Neural cell (in vitro differentiated cells): ENCODE results near the gene STX4. TPM values are rescaled to one million over a fixed set of nuclear protein-coding genes. Genes with fewer than 3 reads are reported as not detected.
"Not testable (repeated sequence)": the region's sequence is repeated elsewhere in the genome, so short reads cannot be mapped to it uniquely, and the experiment has no call there.

Experiments
- H2AFZ ChIP-seq: fragments of 200-600, 300-800 bp; sonication (generic), shearing (Covaris generic); 2 replicates; pipeline ENCODE4 v1.6.0; 2014; ENCODE audit warnings: low read depth, mild to moderate bottlenecking, antibody characterized with exemption, low read length, moderate library complexity
- H3F3A ChIP-seq: fragments of 200-600 bp; shearing (Covaris generic); 2 replicates; pipeline ENCODE4 v1.6.1; 2016; ENCODE audit warnings: mild to moderate bottlenecking, moderate library complexity, mixed read lengths, antibody characterized with exemption, low read length; ENCODE audit not compliant: insufficient read depth, poor library complexity, severe bottlenecking
- H3K27ac ChIP-seq: fragments of 200-600, 300-800 bp; sonication (generic), shearing (Covaris generic); 2 replicates; pipeline ENCODE4 v1.5.1; 2014; ENCODE audit warnings: mild to moderate bottlenecking, low read length, moderate library complexity
- H3K27me3 ChIP-seq: fragments of 300-800, 200-600 bp; sonication (generic), shearing (Covaris generic); 2 replicates; pipeline ENCODE4 v1.6.0; 2014; ENCODE audit warnings: mild to moderate bottlenecking, low read depth, low read length, moderate library complexity; ENCODE audit not compliant: insufficient read depth
- H3K36me3 ChIP-seq: fragments of 300-800, 200-600 bp; sonication (generic), shearing (Covaris generic); 2 replicates; pipeline ENCODE4 v1.5.1; 2014; ENCODE audit warnings: mild to moderate bottlenecking, antibody characterized with exemption, low read length, moderate library complexity; ENCODE audit not compliant: insufficient read depth
- H3K4me2 ChIP-seq: fragments of 300-800, 200-600 bp; sonication (generic), shearing (Covaris generic); 2 replicates; pipeline ENCODE4 v1.6.0; 2014; ENCODE audit warnings: mild to moderate bottlenecking, low read length
- H3K4me3 ChIP-seq: fragments of 300-800, 200-600 bp; sonication (generic), shearing (Covaris generic); 2 replicates; pipeline ENCODE4 v1.5.1; 2014; ENCODE audit warnings: mild to moderate bottlenecking, low read length, moderate library complexity
- H3K79me2 ChIP-seq: fragments of 200-600 bp; shearing (Covaris generic); replicated peaks from 2 replicates; pipeline ENCODE4 v1.6.0; 2014; ENCODE audit warnings: mild to moderate bottlenecking, low read length, moderate library complexity; ENCODE audit not compliant: insufficient read depth
- H3K9ac ChIP-seq: fragments of 300-800, 200-600 bp; sonication (generic), shearing (Covaris generic); 2 replicates; pipeline ENCODE4 v1.6.1; 2016; ENCODE audit warnings: mild to moderate bottlenecking, low read length, mixed read lengths
- H3K9me2 ChIP-seq: fragments of 200-600 bp; shearing (Covaris generic); 2 replicates; pipeline ENCODE4 v1.6.1; 2016; ENCODE audit warnings: mild to moderate bottlenecking, low read length, mixed read lengths; ENCODE audit not compliant: insufficient read depth
- H3K9me3 ChIP-seq: fragments of 200-600, 300-800 bp; sonication (generic), shearing (Covaris generic); 2 replicates; pipeline ENCODE4 v1.6.1; 2016; ENCODE audit warnings: mild to moderate bottlenecking, mixed run types, low read length, moderate library complexity, mixed read lengths
- H4K20me1 ChIP-seq: fragments of 200-600 bp; shearing (Covaris generic); 2 replicates; pipeline ENCODE4 v1.6.1; 2016; ENCODE audit warnings: mild to moderate bottlenecking, mixed run types; ENCODE audit not compliant: insufficient read depth
- CTCF ChIP-seq: fragments of 450-650 bp; IDR thresholded peaks from 2 replicates; pipeline ENCODE4 v1.5.1; 2014; ENCODE audit warnings: antibody characterized with exemption, mild to moderate bottlenecking, moderate library complexity; ENCODE audit not compliant: poor library complexity, severe bottlenecking
- EZH2 ChIP-seq: fragments of 200-600, 300-800 bp; shearing (Covaris generic), sonication (generic); IDR thresholded peaks from 2 replicates; pipeline ENCODE4 v1.6.1; 2014; ENCODE audit warnings: antibody characterized with exemption, low read length, borderline replicate concordance, mild to moderate bottlenecking; ENCODE audit not compliant: insufficient read depth, poor library complexity, severe bottlenecking
- MXI1 ChIP-seq: fragments of 450-650 bp; conservative IDR thresholded peaks from 2 replicates; pipeline ENCODE4 v1.6.1; 2014; ENCODE audit warnings: antibody characterized with exemption, mild to moderate bottlenecking; ENCODE audit not compliant: poor library complexity, severe bottlenecking
- POLR2AphosphoS5 ChIP-seq: IDR thresholded peaks from 2 replicates; pipeline ENCODE4 v1.6.1; 2012
- RAD21 ChIP-seq: fragments of 450-650 bp; conservative IDR thresholded peaks from 2 replicates; pipeline ENCODE4 v1.6.1; 2014; ENCODE audit warnings: antibody characterized with exemption, mild to moderate bottlenecking, moderate library complexity
- REST ChIP-seq: IDR thresholded peaks from 2 replicates; pipeline ENCODE4 v1.6.1; 2012; ENCODE audit warnings: borderline replicate concordance
- SMC3 ChIP-seq: fragments of 450-650 bp; conservative IDR thresholded peaks from 2 replicates; pipeline ENCODE4 v1.6.1; 2014; ENCODE audit warnings: antibody characterized with exemption, mild to moderate bottlenecking, moderate library complexity; ENCODE audit not compliant: poor library complexity
- TAF1 ChIP-seq: IDR thresholded peaks from 2 replicates; pipeline ENCODE4 v1.6.1; 2012; ENCODE audit warnings: low read depth
- polyA plus RNA-seq: library from polyadenylated mRNA; depleted of rRNA; stranded (reverse); fragments of >200 nt; gene quantifications from 2 replicates; pipeline ENCODE4 v1.2.3, GENCODE V29; 2014

The STX4 gene
- polyA plus RNA-seq, 1 donor from 2014 or later: 32.2 TPM

GRCh38 chr16:31010585-31011325, 22.6 kb upstream of the STX4 start, which contains the start of gene STX1B:
STX1B (minus strand) TSS chr16:31010638; CDS start chr16:31010396, 242 bp downstream.
- H3K9me3 ChIP-seq: no peaks in the 10 kb centered on the region
- H3K9ac ChIP-seq: peak within 1 kb of the TSS; percentile 86
- H3K4me3 ChIP-seq: peak within 1 kb of the TSS; percentile 89
- no peaks in the 10 kb centered on the region for H3K36me3 ChIP-seq
- H3F3A ChIP-seq: no peaks in the 10 kb centered on the region
- H3K27me3 ChIP-seq: no peaks in the 10 kb centered on the region
- TF ChIP-seq REST (no peak), SMC3 (peak; percentile 15), EZH2 (no peak), POLR2AphosphoS5 (peak; percentile 79), MXI1 (no peak), RAD21 (no peak), CTCF (no peak), TAF1 (no peak)
- no peaks in the 10 kb centered on the region for H3K9me2 ChIP-seq
- peak within 1 kb of the TSS; percentile 100 for H3K4me2 ChIP-seq
- H3K27ac ChIP-seq: peak within 1 kb of the TSS; percentile 59
- no peaks in the 10 kb centered on the region for H4K20me1 ChIP-seq
- H2AFZ ChIP-seq: peak within 1 kb of the TSS; percentile 93
- peaks cover 14% of the 10 kb centered on the region for H3K79me2 ChIP-seq

- H3K9ac ChIP-seq, H3K4me3 ChIP-seq, H3F3A ChIP-seq, H3K27me3 ChIP-seq, H4K20me1 ChIP-seq, H2AFZ ChIP-seq, H3K9me2 ChIP-seq, H3K4me2 ChIP-seq, H3K27ac ChIP-seq, H3K9me3 ChIP-seq, H3K36me3 ChIP-seq: not testable (repeated sequence)
- peaks cover 14% of the 10 kb centered on the region for H3K79me2 ChIP-seq
These were observed 21.5 kb upstream of the STX4 start for GRCh38 chr16:31011815-31012214.

DNA sequence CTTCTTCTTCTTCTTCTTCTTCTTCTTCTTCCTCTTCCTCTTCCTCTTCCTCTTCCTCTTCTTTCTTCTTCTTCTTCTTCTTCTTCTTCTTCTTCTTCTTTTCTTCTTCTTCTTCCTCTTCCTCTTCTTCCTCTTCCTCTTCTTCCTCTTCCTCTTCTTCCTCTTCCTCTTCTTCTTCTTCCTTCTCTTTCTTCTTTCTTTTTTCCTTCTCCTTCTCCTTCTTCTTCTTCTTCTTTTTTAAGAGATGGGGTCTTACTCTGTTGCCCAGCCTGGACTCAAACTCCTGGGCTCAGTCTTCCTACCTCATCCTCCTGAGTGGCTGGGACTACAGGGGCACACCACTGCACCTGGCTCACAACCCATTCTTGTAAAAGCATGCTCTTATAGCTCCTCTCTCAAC, 20.1 kb upstream of the STX4 start:
- not testable (repeated sequence) for H2AFZ ChIP-seq, H3K9ac ChIP-seq, H3K27me3 ChIP-seq, H3K9me2 ChIP-seq, H3K27ac ChIP-seq, H3F3A ChIP-seq, H3K9me3 ChIP-seq, H4K20me1 ChIP-seq, H3K4me2 ChIP-seq, H3K4me3 ChIP-seq, H3K36me3 ChIP-seq
- peaks cover 14% of the 10 kb centered on the region for H3K79me2 ChIP-seq
